HEK293T (cell line): ENCODE results near the gene ERCC5.

Source experiments
- SP1 ChIP-seq: fragments of 450-650 bp; IDR thresholded peaks from 2 replicates; pipeline ENCODE4 v1.6.1; 2017
- SUZ12 ChIP-seq: fragments of 450-650 bp; IDR thresholded peaks from 2 replicates; pipeline ENCODE4 v1.6.1; 2016; ENCODE audit warnings: mild to moderate bottlenecking
- TARDBP ChIP-seq: fragments of 450-650 bp; IDR thresholded peaks from 2 replicates; pipeline ENCODE4 v1.6.1; 2016
- ZNF384 ChIP-seq: fragments of 450-650 bp; IDR thresholded peaks from 2 replicates; pipeline ENCODE4 v1.6.1; 2016

DNA sequence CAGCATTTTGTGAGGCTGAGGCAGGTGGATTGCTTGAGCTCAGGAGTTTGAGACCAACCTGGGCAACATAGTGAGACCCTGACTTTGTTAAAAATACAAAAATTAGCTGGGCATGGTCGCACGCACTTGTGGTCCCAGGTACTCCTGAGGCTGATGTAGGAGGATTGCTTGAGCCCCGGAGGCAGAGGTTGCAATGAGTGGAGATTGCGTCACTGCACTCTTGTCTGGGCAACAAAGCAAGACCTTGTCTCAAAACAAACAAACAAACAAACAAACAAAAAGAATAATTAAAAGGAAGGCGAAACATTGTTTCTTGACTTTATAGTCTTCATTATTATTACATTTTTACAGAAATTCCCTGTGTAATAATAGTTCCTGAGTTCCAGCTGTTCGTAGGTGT is 31.0 kb upstream of the ERCC5 start:
- TF ChIP-seq ZNF384 (no peak), TARDBP (no peak), SP1 (no peak), SUZ12 (no peak)
